Activated CD4-positive, CD25-positive, alpha-beta regulatory T cell treated with anti-CD3 and anti-CD28 coated beads, Interleukin-2, amount 50 U/mL, for 24 hours (primary cell): Measurements from ENCODE around the gene OR2AJ1.

ENCODE experiments used
- ATAC-seq, 2 donors: fragments of 150-1000 bp; cut with Tn5 transposase; one replicate each; pipeline ENCODE4 v1.10.0; 2021; ENCODE audit warnings: mild to moderate bottlenecking in 1 of 2, moderate library complexity in 1 of 2

OR2AJ1 gene

GRCh38 chr1:247962911-247963588 is 38.4 kb downstream of the OR2AJ1 start:
- ATAC-seq = no peak

- no peak for ATAC-seq
Measured at GRCh38 chr1:247964933-247965332, 40.2 kb downstream of the OR2AJ1 start, which contains the start of gene OR2AK2. OR2AK2 (plus strand) TSS chr1:247965233; CDS start chr1:247965377, 144 bp downstream.

GRCh38 chr1:247966532-247967204 is 42.0 kb downstream of the OR2AJ1 start:
- ATAC-seq = no peak
